Urothelium cell line (cell line): ENCODE results near the gene LZTR1.
A peak's percentile ranks its signal among the peaks of the same experiment; 100 is the strongest.
"Not testable (repeated sequence)": the region's sequence is repeated elsewhere in the genome, so short reads cannot be mapped to it uniquely, and the experiment has no call there.

Source experiments
- DNase-seq: peaks from one replicate; pipeline ENCODE4 v3.0.0; 2011; ENCODE audit warnings: low spot score, mixed read lengths
- FAIRE-seq: peaks from 2 replicates; lab custom pipeline; 2011; peaks lifted over from hg19 to GRCh38; lab: Jason Lieb, UNC

LZTR1 gene

DNA sequence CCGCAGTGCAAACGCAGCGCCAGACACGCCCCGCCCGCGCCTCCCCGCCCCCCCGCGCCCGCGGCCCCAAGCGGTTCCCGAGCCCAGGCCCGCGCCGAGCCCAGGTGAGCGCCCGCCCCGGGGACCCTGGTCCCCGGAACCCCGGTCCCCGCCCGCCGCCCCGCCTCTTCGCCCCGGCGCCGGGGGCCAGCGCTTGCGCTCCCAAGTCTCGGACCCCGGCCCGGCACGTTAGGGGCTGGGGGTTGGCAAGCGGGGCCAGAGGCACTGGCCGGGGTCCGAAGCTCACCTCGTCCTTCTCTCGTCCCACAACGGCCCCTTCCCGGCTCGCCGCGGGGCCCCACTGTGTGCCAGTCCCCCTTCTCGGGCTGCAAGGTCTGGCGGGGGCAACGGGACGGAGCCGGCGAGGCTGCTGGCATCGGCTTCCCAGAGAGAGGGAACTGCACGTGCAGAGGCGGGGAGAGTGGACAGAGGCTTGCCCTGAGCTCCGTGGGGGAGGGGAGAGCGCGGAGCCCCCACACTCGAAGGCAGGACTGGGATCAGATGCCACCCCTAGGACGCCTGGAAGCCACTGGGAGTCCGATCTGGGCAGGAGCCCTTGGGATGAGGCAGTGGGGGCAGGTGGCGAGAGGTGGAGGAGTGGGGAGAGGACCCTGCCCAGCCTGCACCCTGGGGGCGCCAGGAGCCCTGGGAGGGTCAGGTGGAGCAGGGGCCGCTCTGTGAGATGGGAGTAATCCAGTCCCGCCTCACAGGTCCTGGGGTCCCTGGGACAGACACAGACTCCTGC, 16.8 kb upstream of the LZTR1 start:
- no peak for FAIRE-seq

DNA sequence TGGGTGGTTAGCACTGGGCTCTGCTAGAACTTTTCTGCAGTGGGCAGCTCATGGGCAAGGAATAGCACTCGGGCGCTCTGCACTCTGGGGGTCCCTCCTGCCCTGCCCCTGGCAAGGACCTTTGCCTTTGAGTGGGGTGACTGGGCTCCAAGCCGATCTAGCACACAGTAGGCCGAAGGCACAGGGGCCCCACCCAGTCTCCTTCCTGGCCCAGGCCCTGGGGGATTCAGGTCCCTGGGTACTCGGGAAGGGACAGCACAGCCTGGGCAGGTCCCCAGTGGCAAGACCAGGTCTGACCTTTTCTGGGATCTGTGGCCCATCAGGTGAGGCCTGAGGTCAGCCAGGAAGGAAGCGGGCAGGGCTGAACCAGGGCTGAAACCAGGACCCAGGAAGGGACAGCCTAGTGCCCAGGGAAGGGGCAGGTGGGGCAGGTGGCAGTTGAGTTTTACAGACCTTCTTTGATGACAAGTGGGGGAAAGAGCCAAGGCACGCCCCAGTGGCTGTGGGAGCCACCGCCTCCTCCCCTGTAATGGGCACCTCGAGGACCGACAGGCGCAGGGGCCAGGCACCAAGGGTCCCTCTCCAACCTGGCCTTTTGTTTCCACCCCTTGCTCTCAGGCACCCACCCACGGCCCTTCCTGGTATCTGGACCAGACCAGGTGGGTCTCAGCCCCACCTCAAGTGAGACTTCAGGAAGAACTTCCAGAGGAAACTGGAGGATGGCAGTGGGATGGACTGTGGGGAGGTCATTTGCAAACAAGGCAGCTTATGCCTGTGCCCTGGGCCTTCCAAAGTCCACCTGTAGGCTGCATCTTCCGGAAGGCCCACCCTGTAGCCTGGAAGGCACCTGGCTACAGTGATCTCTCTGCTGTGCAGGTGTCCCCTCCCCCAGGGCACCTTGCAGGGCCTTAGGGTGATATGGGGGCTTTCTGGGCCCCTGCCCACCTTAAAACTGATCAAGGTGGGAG, 15.9 kb upstream of the LZTR1 start:
- no peak for FAIRE-seq
- DNase-seq = no peak

More for the DNA sequence above, 16.8 kb upstream of the LZTR1 start:
- DNase-seq = no peak

DNA sequence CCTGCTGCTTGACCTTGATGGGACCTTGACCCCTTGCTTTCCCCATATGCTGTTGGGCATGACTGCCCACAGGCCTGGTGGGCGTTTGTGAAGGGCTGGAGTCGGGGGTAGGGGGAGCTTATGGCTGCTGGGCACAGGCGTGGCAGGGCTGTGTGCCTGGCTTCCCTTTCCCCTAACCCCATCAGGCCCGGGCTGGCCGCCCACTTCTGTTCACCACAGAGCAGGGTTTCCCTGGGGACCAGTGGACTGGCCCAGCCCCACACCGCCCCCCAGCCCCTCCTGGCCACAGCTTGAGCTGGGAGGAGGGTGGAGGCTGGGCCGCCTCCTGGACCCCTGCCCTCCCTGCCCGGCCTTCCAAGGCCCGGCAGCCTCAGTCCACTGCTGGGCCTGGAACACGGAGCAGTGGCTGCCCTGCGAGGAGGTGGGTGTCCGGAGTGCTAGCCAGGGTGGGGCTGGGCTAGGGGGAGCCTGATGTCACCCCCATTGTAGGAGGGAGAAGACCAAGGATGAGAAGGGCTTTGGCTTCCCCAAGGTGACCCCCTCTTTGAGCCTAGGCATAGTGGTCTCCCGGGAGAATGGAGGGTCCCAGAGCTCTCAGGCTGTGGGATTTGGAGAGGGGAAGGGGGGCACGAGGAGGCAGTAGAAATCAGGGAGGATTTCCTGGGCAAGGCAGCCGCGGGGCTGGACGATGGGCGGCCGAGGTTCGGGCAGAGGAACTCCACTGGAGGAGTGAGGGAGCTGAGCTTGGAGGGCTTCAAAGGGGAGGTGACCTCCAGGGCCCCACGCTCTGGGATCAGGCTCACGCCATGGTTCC, 15.0 kb upstream of the LZTR1 start, which contains the start of gene AIFM3:
Gene AIFM3, plus strand, starts transcription at position 373 of the 814 bp plus-strand sequence. CDS start 690 bp downstream, outside the sequence.
- FAIRE-seq = no peak
- no peak for DNase-seq

DNA sequence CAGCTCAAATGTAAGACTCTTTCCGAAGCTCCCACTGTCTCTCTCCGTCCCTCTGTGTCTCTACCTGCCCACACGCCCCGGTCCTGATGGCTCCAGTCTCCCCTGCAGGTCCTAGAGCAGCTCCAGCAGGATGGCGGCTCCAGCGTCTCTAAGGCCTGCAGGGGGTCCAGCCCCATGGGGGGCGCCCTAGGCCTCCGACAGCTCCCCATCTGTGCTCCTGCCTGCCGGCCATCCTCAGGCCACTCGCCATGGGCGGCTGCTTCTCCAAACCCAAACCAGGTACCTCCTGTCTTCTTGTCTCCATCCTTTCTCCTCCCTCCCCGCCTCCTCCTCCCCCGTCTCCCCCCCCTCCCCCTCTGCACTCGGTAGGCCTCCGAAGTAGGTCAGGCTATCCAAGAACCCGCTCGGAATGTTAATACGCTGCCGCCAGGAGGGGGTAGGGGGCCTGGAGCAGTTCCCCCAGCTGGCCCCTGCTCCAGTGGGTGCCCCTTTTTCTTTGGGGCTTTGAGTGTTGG, 14.3 kb upstream of the LZTR1 start:
- no peak for FAIRE-seq

DNA sequence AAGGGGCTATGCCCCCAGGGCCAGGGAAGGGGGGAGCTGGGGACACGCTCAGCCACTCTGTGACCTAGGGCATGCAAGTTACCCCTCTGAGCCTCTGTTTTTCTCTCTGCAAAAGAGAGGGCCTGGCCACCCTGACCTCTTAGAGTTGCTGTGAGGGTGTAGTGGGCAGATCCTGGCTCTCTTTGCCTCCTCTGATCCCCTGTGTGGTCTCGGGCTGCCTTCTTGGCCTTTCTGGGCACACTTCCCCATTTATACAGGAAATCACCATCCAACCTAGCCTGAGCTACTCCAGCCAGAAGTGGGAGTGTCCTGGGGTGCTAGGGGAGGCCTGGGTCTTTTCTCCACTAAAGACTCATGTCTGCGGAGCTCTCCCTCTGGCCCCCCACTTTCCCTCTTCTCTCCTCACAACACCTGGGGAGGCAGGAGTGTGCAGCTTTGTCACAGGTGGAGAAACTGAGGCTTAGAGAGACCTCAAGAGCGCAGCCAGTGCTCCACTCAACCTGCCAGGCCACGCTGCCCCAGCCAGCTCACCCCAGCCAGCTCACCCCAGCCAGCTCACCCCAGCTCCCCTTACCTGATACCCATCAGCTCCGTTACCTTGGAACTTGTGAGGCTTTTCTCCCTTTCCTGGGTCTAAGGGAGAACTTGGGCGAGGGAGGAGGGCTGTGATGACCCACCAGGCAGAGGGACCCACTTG, 13.7 kb upstream of the LZTR1 start:
- DNase-seq = no peak
- no peak for FAIRE-seq

More for the DNA sequence above, 14.3 kb upstream of the LZTR1 start:
- DNase-seq = no peak

DNA sequence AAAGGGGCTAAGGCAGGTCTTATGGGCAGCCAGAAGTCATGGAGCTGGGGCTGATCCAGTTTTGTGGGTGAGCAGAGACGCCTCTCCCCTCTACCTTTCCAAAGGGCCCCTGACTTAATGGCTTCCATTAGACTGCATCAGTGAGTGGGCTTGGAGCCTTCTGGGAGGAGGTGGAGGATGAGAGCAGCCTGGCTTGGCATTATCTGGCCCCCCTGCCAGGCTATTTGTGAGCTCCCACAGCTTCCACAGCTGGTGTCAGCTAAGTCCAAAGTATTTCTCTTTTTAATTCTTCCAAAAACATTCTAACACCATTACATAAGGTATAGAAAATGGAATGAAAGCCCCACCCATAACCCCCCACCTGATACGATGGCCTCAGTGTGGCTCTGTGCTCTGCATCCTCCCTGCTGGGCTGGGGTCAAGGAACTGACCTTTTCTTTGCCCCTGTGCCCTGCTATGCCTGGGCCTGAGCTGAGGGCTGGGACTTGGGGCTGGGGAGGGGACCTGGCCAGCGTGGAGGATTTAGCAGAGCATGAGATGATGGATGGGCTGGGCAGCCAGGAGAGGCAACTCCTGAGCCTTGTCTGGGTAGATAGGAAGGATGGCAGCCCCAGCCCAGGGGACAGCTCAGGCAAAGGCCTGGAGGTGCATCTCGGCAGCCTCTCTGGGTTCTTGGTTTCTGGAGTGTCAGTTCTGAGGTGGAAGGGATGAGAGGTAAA, 11.0 kb upstream of the LZTR1 start:
- DNase-seq (no peak), FAIRE-seq (no peak)

DNA sequence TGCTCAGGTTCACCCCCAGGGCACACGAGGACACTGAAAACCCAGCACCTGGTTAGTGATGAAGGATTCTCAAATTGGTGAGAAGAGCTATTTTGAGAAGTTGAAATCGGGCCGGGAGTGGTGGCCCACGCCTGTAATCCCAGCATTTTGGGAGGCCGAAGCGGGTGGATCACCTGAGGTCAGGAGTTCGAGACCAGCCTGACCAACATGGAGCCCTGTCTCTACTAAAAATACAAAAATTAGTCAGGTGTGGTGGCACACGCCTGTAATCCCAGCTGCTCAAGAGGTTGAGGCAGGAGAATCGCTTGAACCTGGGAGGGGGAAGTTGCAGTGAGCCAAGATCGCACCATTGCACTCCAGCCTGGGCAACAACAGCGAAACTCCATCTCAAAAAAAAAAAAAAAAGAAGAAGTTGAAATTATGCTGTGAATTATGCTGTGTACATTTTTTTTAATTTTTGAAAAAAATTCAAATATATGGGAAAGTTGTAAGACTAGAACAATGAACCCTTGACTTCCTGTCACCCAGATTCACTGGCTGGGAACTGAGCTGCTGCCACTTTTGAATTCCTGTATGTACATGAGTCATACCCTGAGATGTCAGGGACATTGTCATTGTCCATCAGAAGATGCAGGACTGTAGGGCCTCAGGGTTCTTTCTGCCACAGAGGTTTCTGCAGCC, 9.9 kb upstream of the LZTR1 start:
- peak; percentile 75 for FAIRE-seq
- not testable (repeated sequence) for DNase-seq

DNA sequence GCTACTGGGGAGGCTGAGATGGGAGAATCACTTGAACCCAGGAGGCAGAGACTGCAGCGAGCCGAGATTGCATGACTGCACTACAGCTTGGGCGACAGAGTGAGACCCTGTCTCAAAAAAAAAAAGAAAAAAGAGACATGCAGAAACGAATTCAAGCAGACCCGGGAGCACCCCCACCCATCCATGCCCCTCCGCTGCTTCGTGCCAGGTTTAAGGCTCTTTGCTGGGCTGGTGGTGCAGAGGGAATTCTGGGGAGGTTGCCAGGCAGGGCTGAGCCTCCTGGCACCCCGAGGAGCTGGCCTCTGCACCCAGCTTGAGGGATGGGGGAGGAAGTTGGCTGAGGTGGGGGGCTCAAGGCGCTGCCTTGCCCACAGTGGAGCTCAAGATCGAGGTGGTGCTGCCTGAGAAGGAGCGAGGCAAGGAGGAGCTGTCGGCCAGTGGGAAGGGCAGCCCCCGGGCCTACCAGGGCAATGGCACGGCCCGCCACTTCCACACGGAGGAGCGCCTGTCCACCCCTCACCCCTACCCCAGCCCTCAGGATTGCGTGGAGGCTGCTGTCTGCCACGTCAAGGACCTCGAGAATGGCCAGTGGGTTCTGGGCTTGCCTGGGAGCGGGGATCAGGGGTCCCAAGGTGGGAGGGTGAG, 9.0 kb upstream of the LZTR1 start:
- FAIRE-seq (no peak), DNase-seq (no peak)

DNA sequence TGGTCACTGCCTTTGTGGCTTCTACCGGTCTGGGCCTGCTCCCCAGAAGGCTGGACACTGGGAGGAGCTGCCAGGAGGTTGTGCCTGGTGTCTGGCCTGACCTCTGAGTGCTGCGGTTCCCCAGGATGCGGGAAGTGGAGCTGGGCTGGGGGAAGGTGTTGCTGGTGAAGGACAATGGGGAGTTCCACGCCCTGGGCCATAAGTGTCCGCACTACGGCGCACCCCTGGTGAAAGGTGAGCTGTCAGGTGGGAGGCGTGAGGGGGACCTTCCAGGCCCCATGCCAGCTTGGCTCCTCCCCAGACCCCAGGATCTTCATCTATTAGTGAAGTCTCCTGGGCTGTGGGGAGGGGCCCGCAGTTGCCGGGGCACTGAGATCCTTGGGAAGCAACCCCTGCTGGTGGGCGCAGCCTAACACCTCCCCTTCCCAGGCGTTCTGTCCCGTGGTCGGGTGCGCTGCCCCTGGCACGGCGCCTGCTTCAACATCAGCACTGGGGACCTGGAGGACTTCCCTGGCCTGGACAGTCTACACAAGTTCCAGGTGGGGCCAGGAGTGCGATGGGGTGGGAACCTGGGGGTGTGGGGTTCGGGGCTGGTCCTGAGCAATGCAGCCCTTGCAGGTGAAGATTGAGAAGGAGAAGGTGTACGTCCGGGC, 8.3 kb upstream of the LZTR1 start:
- FAIRE-seq = no peak
- DNase-seq = no peak

DNA sequence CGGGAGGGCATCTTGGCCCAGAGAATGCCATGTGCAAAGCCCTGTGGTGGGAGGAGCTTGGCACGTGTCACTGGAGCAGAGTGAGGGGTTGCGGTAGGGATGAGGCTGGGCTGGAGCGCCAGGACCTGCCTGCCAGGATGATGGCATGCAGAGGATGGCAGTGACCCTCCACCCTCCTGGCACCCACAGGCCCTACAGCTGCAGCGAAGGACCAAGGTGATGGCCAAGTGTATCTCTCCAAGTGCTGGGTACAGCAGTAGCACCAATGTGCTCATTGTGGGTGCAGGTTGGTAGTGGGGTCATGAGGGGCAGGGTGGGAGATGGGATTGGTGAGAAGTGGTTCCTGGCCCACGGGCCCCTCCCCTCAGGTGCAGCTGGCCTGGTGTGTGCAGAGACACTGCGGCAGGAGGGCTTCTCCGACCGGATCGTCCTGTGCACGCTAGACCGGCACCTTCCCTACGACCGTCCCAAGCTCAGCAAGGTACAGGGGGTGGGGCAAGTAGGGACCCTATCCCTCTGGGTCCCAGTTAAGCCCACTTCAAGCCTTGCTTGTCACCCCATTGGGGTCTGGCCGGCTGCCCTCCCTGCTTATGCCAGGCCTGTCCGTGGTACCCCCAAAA, 7.7 kb upstream of the LZTR1 start:
- FAIRE-seq (peak; percentile 86), DNase-seq (no peak)

DNA sequence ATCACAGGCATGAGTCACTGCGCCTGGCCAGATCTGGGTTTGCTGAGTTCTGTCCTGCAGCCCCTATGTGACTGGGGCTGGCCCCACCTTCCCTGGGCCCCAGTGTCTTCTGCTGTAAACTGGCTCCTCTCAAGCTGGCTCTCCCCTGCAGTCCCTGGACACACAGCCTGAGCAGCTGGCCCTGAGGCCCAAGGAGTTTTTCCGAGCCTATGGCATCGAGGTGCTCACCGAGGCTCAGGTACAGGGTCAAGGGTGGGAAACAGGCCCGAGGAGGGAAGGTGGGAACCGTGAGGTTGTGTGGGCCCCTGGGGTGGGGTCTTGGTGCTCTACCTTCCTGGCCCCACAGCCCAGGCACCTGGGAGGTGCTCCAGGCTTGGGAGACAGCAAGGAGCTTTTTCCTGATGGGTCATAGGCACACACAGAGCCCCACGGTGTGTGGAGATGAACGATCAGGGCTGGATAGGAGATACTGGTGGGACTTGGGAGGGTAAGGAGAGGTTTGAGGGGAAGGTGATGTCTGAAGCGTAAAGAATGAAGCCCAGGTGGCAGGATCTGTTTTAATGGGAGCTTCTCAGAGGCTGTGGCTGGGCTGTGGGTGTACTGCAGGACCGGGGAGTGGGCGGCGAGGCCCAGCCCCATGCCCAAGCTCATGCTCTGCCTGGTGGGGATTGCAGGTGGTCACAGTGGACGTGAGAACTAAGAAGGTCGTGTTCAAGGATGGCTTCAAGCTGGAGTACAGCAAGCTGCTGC, 6.4 kb upstream of the LZTR1 start:
- DNase-seq (no peak), FAIRE-seq (no peak)

DNA sequence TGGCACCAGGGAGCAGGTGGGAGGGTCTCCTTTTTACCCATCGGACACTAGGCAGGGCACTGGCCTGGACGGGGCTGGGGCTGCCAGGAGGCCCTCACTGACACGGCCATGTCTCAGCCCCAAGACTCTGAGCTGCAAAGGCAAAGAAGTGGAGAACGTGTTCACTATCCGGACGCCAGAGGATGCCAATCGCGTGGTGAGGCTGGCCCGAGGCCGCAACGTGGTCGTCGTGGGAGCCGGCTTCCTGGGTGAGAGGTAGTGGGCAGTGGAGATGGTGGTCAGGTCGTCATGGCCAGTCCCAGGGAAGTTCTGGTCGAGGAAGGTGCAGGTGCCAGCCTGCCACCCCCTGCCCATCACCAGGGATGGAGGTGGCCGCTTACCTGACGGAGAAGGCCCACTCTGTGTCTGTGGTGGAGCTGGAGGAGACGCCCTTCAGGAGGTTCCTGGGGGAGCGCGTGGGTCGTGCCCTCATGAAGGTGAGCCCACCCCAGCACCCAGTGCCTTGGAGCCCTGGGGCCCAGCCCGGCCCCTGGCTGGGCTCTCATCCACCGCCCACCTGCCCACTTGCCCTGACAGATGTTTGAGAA, 5.7 kb upstream of the LZTR1 start:
- DNase-seq (no peak), FAIRE-seq (peak; percentile 61)

DNA sequence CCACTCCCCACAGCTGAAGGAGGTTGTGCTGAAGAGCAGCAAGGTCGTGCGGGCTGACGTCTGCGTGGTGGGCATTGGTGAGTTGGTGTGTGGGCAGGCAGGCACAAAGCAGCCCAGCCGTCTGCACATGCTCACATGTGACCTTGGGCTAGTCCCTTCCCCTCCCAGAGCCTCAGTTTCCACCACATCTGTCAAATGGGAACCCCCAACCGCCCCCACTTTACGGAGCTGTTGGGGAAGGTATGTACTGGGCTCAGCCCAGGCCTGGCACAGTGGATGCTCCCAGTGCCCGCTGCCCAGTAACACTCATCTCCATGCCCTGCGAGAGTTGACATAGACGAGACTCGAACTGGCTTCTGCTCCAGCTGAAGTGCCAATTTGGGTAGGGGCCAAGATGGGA, 5.1 kb upstream of the LZTR1 start:
- DNase-seq (no peak), FAIRE-seq (peak; percentile 83)

DNA sequence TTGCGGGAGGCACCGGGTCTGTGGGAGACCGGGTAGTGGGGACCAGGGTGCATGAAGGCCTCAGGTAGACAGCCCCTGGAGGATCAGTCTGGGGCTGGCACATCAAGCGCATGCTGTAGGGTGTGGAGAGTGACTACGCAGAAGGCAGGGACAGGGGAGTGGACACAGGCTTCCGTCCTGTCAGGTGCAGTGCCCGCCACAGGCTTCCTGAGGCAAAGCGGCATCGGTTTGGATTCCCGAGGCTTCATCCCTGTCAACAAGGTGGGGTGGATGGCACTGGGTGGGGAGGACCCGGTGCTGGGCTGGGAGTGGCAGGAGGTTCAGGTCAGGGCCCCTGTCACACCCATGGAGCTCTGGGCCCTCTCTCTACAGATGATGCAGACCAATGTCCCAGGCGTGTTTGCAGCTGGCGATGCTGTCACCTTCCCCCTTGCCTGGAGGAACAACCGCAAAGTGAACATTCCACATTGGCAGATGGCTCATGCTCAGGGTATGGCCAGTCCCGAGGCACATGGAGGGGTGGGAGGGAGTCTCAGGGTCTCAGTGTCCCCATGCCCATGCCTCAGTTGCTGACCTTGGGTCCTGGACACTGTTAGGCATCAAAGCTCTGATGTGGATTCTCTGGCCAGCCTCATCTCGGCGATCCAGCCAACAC, 4.5 kb upstream of the LZTR1 start:
- DNase-seq (no peak), FAIRE-seq (no peak)

DNA sequence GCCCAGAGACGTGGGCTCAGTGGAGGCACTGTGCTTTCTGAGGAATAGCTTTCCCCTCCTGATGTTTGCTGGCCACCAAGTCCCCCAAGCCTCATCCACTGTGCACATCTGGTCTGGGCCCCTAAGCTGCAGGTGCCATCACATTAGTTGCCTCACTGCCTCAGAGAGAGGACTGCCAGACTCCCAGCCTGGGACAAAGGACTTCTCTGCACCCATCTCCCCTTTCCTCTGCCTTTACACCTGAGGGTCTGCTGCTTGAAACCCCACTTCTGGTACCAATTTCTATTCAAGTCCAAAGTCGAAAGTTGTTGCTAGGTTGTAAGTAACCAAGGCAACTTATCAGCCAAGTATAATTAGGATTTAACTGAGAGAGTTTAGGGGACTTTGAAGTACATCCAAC, 3.7 kb upstream of the LZTR1 start:
- no peak for DNase-seq
- no peak for FAIRE-seq
